Fibroblast of gingiva (primary cell): ENCODE results near the gene LRRC28.

ENCODE experiments used
- DNase-seq: peaks from one replicate; pipeline ENCODE4 v3.0.0-alpha.2; 2011; ENCODE audit warnings: low read depth

The LRRC28 gene

GRCh38 chr15:99249270-99249841 lies 1.9 kb upstream of the LRRC28 start, which contains the start of gene TTC23:
Gene TTC23, minus strand, starts transcription at chr15:99249581. Its CDS starts 20,869 bp downstream, at chr15:99228712.
- DNase-seq, result peak; percentile 82

DNA sequence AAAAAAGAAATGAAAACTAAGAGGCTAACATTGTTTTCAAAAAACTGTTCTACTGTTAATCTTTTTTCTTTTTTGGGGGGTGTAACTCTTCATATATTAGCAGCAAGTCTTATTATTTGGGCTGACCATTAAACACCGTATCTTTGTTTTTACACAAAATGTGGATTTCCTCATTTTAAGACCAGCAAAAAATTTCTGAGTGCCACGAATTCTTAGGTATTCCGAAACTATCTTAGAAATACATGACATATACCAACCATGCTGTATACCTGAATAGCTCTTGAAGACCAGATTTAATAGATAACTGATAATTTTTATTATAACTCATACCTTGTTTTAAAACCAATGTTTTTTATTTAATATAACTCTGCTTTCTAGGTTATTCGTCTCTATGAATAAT lies 1.3 kb upstream of the LRRC28 start:
- DNase-seq, result no peak

GRCh38 chr15:99250494-99250856 lies 806 bp upstream of the LRRC28 start:
- no peak for DNase-seq

DNA sequence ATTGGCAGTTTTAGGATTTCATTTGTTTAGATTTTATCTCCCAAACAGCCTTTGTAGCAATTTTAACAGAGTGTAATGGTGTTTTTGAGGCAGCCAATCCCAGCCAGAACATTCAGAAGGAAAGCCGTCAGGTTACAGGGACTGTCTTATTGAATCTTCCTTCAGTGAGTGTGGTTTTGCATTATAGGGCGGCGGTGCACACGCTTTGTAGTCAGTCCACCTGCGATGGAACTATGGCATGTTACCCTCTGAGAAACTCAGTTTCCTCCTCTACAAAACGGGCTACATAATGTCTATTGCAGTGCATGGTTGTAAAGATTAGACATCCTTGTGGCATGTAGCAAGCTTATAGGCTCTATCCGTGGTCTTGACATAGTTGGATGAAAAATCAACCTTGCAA lies 1.0 kb downstream of the LRRC28 start:
- no peak for DNase-seq

DNA sequence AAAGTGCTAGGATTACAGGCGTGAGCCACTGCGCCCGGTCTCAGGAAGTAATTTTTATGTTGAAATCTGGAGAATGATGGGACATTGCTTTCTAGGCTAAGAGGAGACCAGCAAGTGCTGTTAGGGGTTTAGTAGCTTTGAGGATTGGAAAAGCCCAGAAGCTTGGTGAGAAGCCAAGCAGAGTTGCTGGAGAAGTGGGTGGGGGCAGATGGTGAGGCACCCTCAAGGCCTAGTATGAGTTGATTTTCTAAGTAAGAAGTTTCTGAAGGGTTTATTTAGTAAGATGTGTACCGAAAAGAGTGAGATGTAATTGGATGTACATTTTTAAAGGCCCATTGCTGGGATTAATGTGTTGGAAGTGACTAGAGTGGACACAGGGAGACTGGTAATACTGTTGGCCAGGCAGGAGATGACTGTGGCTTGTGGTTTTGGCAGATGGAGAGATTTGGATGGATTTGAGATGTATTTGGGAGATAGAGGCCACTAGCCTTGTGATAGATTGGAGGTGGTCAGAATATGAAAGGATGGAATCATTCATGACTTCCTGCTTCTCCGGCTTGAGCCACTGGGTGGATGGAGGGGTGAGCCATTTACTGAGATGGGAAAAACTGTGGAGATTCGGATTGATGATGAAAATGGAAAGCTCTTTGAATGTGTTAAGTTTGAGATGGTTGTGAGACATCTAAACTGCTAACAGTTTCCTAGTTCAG lies 2.3 kb downstream of the LRRC28 start:
- DNase-seq, result peak; percentile 46

- no peak for DNase-seq
Observed at GRCh38 chr15:99257107-99257750, 5.9 kb downstream of the LRRC28 start.

- no peak for DNase-seq
Observed at GRCh38 chr15:99264125-99264524, 12.8 kb downstream of the LRRC28 start.

GRCh38 chr15:99265541-99266070 lies 14.3 kb downstream of the LRRC28 start:
- DNase-seq, result no peak

DNA sequence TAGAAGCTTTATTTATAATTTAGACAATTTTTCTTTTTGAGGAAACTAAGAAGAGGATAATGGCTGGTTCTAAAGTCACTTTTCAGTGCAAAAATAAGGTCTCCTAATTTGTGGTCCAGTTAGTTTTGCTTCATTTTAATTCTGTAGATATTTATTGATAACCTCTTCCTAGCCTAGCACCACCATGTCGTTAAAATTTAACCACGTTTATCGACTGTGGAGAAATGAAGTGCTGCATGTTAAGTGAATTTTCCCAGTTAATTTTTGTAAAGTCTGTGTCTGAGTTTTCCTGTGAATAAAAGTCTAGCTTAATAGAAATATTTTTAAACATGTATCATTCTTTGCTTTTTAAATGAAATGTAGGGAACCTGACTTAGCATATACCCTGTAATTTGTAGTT lies 16.7 kb downstream of the LRRC28 start:
- no peak for DNase-seq

GRCh38 chr15:99268431-99268830 lies 17.1 kb downstream of the LRRC28 start:
- no peak for DNase-seq

DNA sequence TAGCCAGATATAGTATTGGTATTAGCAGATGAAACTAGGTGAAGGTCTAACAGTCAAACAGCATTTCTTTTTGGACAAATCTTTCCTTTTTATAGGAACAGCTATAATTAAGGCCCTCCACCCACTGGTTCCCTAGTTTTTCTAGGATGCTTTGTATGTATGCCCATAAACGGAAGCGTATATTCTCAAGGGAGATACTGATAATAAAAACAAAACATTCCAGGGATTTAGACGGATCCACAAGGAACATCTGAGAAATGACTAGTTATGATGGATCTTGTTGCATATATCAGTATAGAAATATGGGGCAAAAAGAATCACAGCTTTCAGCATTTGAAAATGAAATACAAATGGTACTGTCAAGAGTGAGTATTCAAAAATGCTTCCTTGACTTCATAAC lies 22.5 kb downstream of the LRRC28 start:
- no peak for DNase-seq

- no peak for DNase-seq
Observed at GRCh38 chr15:99275061-99275460, 23.8 kb downstream of the LRRC28 start.

GRCh38 chr15:99275525-99276128 lies 24.3 kb downstream of the LRRC28 start:
- DNase-seq, result no peak

- no peak for DNase-seq
Observed at GRCh38 chr15:99279290-99279689, 28.0 kb downstream of the LRRC28 start.

DNA sequence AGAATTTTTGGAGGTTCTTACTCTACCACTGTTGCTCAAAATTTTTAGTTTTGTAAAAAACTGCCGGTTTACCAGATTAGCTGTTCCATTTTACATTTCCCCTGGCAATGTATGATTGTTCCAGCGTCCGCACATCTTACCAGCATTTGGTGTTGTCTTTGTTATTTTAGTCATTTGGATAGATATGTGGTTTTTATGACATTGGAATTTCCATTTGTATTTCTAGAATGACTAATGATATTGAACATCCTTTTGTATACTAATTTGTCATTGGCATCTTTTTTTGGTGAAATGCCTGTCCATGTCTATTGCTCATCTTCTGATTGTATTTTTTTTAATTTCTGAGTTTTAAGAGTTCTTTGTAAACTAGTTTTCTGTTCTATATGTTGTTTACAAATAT lies 28.5 kb downstream of the LRRC28 start:
- DNase-seq, result no peak

DNA sequence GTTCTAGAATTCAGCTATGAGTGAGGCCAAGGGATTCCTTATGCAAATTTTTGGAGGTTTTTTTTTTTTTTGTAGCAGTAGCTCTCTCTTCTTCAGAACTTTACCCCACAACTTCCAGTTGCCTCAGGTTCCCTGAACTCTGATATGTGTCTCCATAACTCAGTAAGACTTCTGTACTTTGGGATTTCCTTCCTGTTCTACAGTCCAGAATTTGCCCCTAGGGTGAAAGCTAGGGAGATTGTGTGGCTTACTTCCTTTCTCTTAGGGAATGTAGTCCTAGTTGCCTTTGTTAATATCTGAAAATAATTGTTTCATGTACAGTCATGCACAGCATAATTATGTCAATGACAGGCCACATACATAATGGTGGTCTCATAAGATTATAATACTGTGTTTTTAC lies 30.8 kb downstream of the LRRC28 start:
- no peak for DNase-seq

- DNase-seq, result no peak
Observed at GRCh38 chr15:99282586-99282985, 31.3 kb downstream of the LRRC28 start.

GRCh38 chr15:99283717-99284116 lies 32.4 kb downstream of the LRRC28 start:
- DNase-seq, result no peak

DNA sequence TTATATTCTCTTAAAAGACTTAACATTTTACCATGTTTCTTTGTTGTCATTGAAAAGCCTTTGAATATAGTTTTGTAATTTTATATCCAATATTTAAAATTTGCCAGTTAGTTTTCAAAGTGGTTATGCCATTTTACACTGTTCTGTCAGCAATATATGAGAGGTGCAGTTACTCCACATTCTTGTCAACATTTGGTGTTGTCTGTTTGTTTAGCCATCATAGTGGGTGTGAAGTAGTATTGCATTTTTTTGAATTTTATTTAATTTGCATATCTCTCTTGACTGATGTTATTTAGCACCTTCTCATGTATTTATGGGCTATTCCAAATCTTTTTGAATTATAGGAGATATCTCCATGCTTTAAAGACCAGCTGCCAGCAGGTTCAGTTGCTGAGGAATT lies 40.4 kb downstream of the LRRC28 start:
- no peak for DNase-seq

- no peak for DNase-seq
Observed at GRCh38 chr15:99295840-99296239, 44.6 kb downstream of the LRRC28 start.

GRCh38 chr15:99296386-99296785 lies 45.1 kb downstream of the LRRC28 start:
- DNase-seq, result no peak

- no peak for DNase-seq
Observed at GRCh38 chr15:99303907-99304306, 52.6 kb downstream of the LRRC28 start.
